Inflammatory macrophage treated with lipopolysaccharide for 1 hour (primary cell): ENCODE results near the gene CARD8.
"Not testable (repeated sequence)": the region's sequence is repeated elsewhere in the genome, so short reads cannot be mapped to it uniquely, and the experiment has no call there.

Source experiments
- DNase-seq, 2 donors: peaks; one replicate each; pipeline ENCODE4 v3.0.0-alpha.2; 2020 to 2022

The CARD8 gene

GRCh38 chr19:48260359-48260714, 4.6 kb upstream of the CARD8 start:
- not testable (repeated sequence) for DNase-seq

DNA sequence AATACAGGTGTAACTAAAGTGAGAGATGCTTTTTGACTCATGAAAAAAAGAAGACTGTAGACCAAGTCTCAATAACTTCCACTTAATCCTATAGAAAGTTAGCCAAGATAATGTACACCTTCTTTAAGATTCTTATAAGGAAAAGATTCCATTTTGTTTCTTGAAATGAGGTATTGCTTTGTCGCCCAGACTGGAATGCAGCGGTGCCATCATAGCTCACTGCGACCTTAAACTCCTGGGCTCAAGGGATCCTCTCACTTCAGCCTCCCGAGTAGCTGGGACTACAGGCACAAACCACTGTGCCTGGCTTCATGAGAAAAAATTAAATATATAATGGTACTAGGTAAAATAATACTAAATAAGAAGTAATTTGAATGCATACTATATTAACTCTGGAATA, 3.3 kb upstream of the CARD8 start:
- not testable (repeated sequence) for DNase-seq

DNA sequence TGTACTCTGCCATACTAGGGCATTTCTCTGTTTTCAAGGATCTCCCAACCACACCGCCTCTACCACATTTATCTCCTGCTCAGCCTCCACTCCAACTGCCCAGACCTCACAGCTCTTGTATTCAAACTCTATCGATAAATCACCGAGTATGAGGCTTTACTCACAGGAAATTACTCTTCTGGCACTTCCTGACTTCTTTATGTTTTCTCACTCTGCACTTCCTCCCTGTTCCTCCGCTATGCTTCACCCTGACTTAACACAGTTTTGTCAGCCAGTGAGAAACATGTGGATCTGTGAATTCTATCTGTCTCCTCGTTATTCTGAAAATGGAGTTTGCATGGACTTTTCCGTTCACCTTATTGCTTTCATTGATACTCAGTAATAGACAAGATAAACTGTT, 2.6 kb upstream of the CARD8 start:
- peak in 1 of 2 donors; percentile 17 for DNase-seq

GRCh38 chr19:48254529-48254970, 1.2 kb downstream of the CARD8 start:
- no peak for DNase-seq

GRCh38 chr19:48253999-48254398, 1.7 kb downstream of the CARD8 start:
- no peak for DNase-seq

- DNase-seq = no peak
Measured at GRCh38 chr19:48252609-48253008, 3.1 kb downstream of the CARD8 start.

- no peak for DNase-seq
Measured at GRCh38 chr19:48250290-48251025, 5.3 kb downstream of the CARD8 start.

DNA sequence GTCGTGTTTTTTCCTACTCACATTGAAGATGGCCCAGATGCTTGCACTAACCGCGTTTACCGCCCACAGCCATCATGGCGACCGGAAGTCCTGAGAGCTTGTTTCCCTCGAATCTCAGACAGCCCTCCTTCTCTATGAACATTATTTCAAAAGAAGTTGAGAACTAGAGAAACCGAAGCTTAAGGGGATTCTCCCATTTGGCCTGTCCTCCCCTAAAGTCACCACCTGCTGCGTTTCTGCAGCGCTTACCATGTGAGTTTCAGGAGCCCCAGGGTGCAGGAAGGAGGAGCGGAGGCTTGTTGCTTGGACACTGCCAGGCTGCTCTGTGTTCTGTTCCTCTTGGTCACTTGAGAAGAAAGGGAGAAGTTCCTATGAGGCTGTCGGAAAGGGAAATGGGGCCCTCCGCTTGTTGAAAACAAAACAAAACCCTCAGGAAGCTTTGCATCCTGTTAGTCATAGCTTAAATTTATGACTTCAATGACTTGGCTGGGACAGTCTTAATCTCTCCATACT, 6.2 kb downstream of the CARD8 start:
- DNase-seq = peak; percentile 86 to 90

DNA sequence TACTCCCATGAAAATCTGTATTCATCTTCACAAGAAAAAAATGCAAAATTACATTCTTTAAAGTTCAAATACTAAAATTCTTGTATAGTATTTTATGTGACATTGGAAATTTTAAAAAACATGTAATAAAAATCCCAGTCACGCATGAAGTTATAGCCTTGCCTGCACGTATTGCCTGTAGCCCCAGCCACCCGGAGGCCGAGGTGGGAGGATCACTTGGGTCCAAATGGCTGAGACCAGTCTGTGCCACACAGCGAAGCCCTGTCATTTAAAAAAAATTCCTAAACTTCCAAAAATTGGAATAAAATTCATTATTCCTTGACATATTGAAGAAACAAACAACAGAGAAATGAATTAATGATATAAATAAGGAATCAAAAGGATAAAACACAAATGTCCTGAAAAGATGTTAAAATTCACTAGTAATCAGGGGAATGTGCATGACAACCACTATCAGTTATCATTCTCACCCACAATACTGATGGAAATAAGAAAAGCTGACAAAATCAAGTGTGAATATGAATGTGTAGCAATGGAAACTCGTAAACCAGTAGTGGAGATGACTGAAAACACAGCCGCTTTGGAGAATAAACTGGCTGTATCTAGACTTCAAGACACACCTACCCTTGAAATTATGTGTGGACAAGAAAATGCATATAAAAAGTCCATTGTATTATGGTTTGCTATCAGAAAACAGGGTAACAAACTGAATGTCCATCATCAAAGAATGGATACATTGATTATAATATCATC, 7.5 kb downstream of the CARD8 start:
- DNase-seq = no peak

DNA sequence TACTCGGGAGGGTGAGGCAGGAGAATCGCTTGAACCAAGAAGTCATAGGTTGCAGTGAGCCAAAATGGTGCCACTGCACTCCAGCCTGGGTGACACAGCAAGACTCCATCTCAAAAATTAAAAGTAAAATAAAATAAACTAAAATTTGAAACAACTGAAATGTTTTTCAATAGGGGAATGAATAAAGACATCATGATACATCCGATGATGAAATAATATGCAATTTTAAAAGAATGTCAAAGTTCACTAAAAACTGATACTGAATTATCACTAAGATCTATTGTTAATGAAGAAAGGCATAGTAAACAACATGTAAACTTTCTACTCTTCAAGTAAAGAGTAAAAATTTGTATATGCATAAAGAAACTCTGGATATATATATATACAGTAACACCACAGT, 8.5 kb downstream of the CARD8 start:
- no peak for DNase-seq

- DNase-seq = no peak
Measured at GRCh38 chr19:48246101-48246500, 9.6 kb downstream of the CARD8 start.

GRCh38 chr19:48244281-48244680, 11.4 kb downstream of the CARD8 start:
- peak; percentile 23 to 37 for DNase-seq

- not testable (repeated sequence) for DNase-seq
Measured at GRCh38 chr19:48241771-48242170, 13.9 kb downstream of the CARD8 start.

- DNase-seq = no peak
Measured at GRCh38 chr19:48239582-48240141, 16.1 kb downstream of the CARD8 start.

GRCh38 chr19:48239120-48239519, 16.6 kb downstream of the CARD8 start:
- DNase-seq = no peak

DNA sequence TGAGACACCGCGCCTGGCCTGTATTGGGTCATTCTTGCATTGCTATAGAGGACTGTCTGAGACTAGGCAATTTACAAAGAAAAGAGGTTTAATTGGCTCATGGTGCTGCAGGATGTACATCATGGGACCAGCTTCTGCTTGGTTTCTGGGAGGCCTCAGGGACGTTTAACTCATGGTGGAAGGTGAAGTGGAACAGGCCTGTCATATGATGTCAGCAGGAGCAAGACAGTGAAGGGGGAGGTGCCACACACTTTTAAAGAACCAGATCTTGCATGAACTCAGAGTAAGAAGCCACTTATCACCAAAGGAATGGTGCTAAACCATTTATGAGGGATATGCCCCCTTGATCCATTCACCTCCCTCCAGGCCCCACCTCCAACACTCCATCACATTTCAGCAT, 18.7 kb downstream of the CARD8 start:
- DNase-seq = no peak

DNA sequence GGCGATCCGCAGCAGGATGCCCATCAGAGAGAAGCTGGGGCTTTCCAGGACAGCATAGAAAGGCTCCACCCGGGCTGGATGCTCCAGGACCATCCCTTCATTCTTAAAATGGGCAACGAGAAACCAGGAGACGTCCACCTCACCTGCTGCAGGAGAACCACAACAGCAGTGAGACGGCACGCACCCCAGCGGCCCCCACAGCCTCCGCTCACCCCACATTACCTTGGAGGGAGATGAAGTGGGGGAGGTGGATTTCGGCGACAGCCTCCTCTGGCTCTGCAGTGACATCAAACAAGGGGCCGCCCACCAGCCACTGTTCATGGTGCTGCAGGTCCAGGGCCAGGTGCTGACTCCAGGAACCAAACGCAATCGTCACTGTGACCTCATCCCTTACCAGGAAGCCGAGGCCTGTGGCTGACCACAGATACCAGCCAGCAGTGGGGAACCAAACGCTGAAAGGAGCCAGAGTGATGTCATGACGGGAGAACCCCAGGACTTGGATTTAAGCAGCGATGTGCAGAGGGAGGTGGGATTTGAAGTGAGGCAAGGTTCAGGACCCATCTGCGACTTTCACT, 25.1 kb downstream of the CARD8 start:
- DNase-seq = no peak

DNA sequence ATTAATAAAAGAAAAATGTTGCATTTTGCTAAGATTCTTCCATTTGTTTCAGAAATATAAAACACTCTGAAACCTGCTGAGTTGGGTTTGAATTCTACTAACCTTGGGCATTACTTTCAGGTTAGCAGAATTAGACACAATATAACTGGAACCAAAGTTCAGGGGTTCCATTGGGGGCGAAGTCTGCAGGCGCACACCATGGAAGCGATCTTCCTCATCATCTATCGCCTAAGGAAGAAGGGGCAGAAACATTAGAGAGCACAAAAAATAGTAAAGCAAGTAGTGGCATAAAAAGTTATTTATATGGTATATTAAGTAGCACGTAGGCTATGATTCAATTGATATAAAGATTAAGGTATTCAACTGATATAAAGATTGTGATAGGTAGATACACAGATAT, 34.1 kb downstream of the CARD8 start:
- DNase-seq = no peak

DNA sequence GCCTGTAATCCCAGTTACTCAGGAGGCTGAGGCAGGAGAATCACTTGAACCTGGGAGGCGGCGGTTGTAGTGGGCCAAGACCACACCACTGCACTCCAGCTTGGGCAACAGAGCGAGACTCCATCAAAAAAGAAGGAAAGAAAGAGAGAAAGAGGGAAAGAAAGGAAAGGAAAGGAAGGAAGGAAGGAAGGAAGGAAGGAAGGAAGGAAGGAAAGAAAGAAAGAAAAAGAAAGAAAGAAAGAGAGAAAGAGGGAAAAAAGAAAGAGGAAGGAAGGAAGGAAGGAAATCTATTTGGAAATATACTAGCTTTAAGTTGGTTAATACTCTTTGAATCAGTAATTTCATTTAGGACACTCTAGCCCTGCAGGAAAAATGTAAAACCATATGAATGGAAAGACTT, 34.9 kb downstream of the CARD8 start:
- DNase-seq = not testable (repeated sequence)

DNA sequence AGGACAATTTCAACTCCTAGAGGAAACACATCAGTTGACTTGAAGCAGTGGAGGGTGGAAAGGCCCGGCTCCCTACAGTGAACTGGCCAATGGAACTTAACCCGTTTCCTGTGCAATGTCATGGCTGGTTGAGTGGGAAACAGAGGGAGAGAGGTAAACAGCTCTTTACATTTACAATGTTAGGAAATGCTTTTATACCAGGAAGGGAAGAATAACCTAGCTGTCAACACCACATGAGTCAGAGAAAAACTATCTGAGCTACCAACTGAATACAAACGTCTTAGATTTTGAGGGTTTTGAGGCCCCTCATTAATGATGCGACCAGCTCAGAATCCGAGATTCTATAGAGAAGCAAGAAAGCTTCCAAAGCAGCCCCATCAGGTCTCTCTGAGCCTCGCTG, 36.7 kb downstream of the CARD8 start:
- DNase-seq = no peak

DNA sequence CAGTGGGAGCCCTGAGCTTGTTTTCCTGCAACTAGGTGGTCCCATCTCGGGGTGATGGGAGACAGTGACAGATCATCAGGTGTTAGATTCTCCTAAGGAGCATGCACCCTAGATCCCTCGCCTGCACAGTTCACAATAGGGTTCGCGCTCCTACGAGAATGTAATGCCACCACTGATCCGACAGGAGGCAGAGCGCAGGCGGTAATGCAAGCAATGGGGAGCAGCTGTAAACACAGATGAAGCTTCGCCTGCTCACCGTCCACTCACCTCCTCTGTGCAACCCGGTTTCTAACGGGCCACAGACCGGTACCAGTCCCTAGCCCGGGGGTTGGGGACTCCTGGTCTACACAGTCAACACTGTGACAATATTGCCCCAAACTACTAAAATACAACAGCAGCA, 38.8 kb downstream of the CARD8 start:
- no peak for DNase-seq

- no peak for DNase-seq
Measured at GRCh38 chr19:48213959-48214358, 41.8 kb downstream of the CARD8 start.

- no peak for DNase-seq
Measured at GRCh38 chr19:48210005-48210404, 45.7 kb downstream of the CARD8 start.
